ENCODE measurements around the gene HLA-DQA1. TPM values are rescaled to one million over a fixed set of nuclear protein-coding genes. Genes with fewer than 3 reads are reported as not detected.

HLA-DQA1 gene
- total RNA-seq, 3 donors from 2014 or later (not counting 1 experiment from before 2014, with no cell fraction given) = 7.0 to 46.7 (median 39.9) TPM

- no peaks in the 10 kb centered on the region for H3K9me3 ChIP-seq (ENCODE audit: control insufficient read depth, insufficient read depth, low read length)
- H3K4me1 ChIP-seq (ENCODE audit: control insufficient read depth, insufficient read depth, low read length) = peaks cover 4% of the 10 kb centered on the region
- Mint-ChIP-seq H3K27ac (peak overlapping the region in 1 of 2 donors; percentile 71), H3K36me3 (no peaks in the 10 kb centered on the region), H3K4me1 (peaks cover 21 to 28% of the 10 kb centered on the region in 2 donors), H3K4me3 (no peak overlapping the region), H3K9me3 (no peaks in the 10 kb centered on the region), H3K27me3 (ENCODE audit: low read depth in 2 of 2) (peaks cover 22 to 41% of the 10 kb centered on the region in 2 donors)
- no peak overlapping the region for H3K4me3 ChIP-seq (ENCODE audit: low read length)
- TF ChIP-seq CTCF (IDR thresholded peaks at IDR 0.05) = no peak
- no peaks in the 10 kb centered on the region for H3K36me3 ChIP-seq (ENCODE audit: control insufficient read depth, insufficient read depth, low read length)
- H3K27ac ChIP-seq (ENCODE audit: low read length) = peak overlapping the region; percentile 74
- no peaks in the 10 kb centered on the region for H3K27me3 ChIP-seq (ENCODE audit: control insufficient read depth, insufficient read depth, low read length)
- ATAC-seq (no peak), DNase-seq (peak in 1 of 2 donors; percentile 31)
- intact Hi-C loops (cut with micrococcal nuclease) = loop anchor here (10.0 kb wide), 1 partner anchor 255 kb away; the partner anchor contains the start of gene HLA-DMB
- 51% methylated on average over 4 of the region's 5 CpGs for WGBS (ENCODE audit: insufficient coverage)
Measured at GRCh38 chr6:32689531-32690501, 52.6 kb downstream of the HLA-DQA1 start.

GRCh38 chr6:32692019-32692418 is 54.8 kb downstream of the HLA-DQA1 start:
- Mint-ChIP-seq H3K4me3 (no peak overlapping the region), H3K27me3 (ENCODE audit: low read depth in 2 of 2) (peaks cover 24 to 47% of the 10 kb centered on the region in 2 donors), H3K36me3 (no peaks in the 10 kb centered on the region), H3K27ac (no peak overlapping the region), H3K9me3 (no peaks in the 10 kb centered on the region), H3K4me1 (peaks cover 10% of the 10 kb centered on the region in 2 donors)
- Histone ChIP-seq H3K36me3 (ENCODE audit: control insufficient read depth, insufficient read depth, low read length) (no peaks in the 10 kb centered on the region), H3K4me1 (ENCODE audit: control insufficient read depth, insufficient read depth, low read length) (peaks cover 4% of the 10 kb centered on the region), H3K27me3 (ENCODE audit: control insufficient read depth, insufficient read depth, low read length) (no peaks in the 10 kb centered on the region), H3K27ac (ENCODE audit: low read length) (no peak overlapping the region), H3K9me3 (ENCODE audit: control insufficient read depth, insufficient read depth, low read length) (no peaks in the 10 kb centered on the region), H3K4me3 (ENCODE audit: low read length) (no peak overlapping the region)
- ATAC-seq = peak in 2 of 3 donors; percentile 74 to 94
- TF ChIP-seq CTCF (IDR thresholded peaks at IDR 0.05) = peak; percentile 63
- 0% methylated on average over 1 of the region's 1 CpG for WGBS (ENCODE audit: insufficient coverage)
- DNase-seq = peak; percentile 31 to 82
- intact Hi-C loops (cut with micrococcal nuclease) = loop anchor here (1.0 to 2.0 kb wide), 2 partner anchors 260 to 279 kb away; no protein-coding TSS in a partner anchor

Other genes starting within 250 kb of the HLA-DQA1 start
- gene BTNL2, start 230.2 kb upstream of the HLA-DQA1 start, total RNA-seq = not detected
- gene HLA-DRA, start 197.5 kb upstream of the HLA-DQA1 start, total RNA-seq = 100 to 1,000 TPM in 2 of 3 donors, 10 to 100 TPM in 1; 49.9 to 160 (median 123) TPM
- gene HLA-DRB5, start 107.1 kb upstream of the HLA-DQA1 start, total RNA-seq = 10 to 100 TPM; 17.9 to 48.5 (median 25.6) TPM
- gene HLA-DRB1, start 47.6 kb upstream of the HLA-DQA1 start, total RNA-seq = 100 to 1,000 TPM in 1 of 3 donors, 10 to 100 TPM in 2; 42.8 to 123 (median 53.9) TPM
- 10 to 100 TPM; 24.8 to 97.3 (median 25.5) TPM for gene HLA-DQB1, start 29.3 kb downstream of the HLA-DQA1 start, total RNA-seq
- 10 to 100 TPM in 1 of 3 donors, 1 to 10 TPM in 1, not detected in 1; 1.4 to 15.2 TPM for gene HLA-DQA2, start 104.0 kb downstream of the HLA-DQA1 start, total RNA-seq
- gene HLA-DQB2, start 126.1 kb downstream of the HLA-DQA1 start, total RNA-seq = 1 to 10 TPM in 1 of 3 donors, not detected in 2; 8.2 TPM
- 10 to 100 TPM in 2 of 3 donors, 1 to 10 TPM in 1; 4.2 to 13.7 (median 10.4) TPM for gene HLA-DOB, start 179.6 kb downstream of the HLA-DQA1 start, total RNA-seq
- 100 to 1,000 TPM; 162 to 221 (median 209) TPM for gene TAP2, start 201.3 kb downstream of the HLA-DQA1 start, total RNA-seq
- 100 to 1,000 TPM; 160 to 170 (median 161) TPM for gene PSMB8, start 206.6 kb downstream of the HLA-DQA1 start, total RNA-seq
- gene TAP1, start 216.3 kb downstream of the HLA-DQA1 start, total RNA-seq = 100 to 1,000 TPM; 134 to 193 (median 179) TPM
- 100 to 1,000 TPM; 112 to 190 (median 182) TPM for gene PSMB9, start 216.8 kb downstream of the HLA-DQA1 start, total RNA-seq